K562 (cell line): ENCODE results near the gene CNKSR1. TPM values are rescaled to one million over a fixed set of nuclear protein-coding genes. Genes with fewer than 3 reads are reported as not detected.

Source experiments
- ADNP ChIP-seq: fragments of 200-800 bp; sonication (Bioruptor generic); IDR thresholded peaks from 2 replicates; pipeline ENCODE4 v1.6.1; 2016; ENCODE audit warnings: missing genetic modification characterization, missing compliant biosample characterization
- KAT7 ChIP-seq: sonication (generic); formaldehyde crosslinking; IDR thresholded peaks from 2 replicates; pipeline ENCODE4 v1.8.0; 2022; ENCODE audit warnings: missing genetic modification reagents, mild to moderate bottlenecking, borderline replicate concordance
- KDM1A ChIP-seq, 2 experiments: fragments of 450-650 bp; IDR thresholded peaks; 2 replicates each; pipeline ENCODE4 v1.6.1; 2016; ENCODE audit warnings: mild to moderate bottlenecking in 2 of 2
- KDM4B ChIP-seq, 2 experiments: fragments of 450-650 bp in 1 of 2; sonication (generic) in 1 of 2; IDR thresholded peaks; 2 replicates each; pipeline ENCODE4 v1.6.1; 2016 to 2017; ENCODE audit warnings: borderline replicate concordance in 2 of 2, antibody characterized with exemption in 1 of 2, low read depth in 1 of 2, mild to moderate bottlenecking in 1 of 2
- KLF13 ChIP-seq: fragments of 450-650 bp; IDR thresholded peaks from 2 replicates; pipeline ENCODE4 v1.6.1; 2016; ENCODE audit warnings: missing genetic modification characterization, low read depth, mild to moderate bottlenecking, missing compliant biosample characterization, moderate library complexity, borderline replicate concordance
- MBD2 ChIP-seq: sonication (generic); IDR thresholded peaks from 2 replicates; pipeline ENCODE4 v1.6.1; 2016; ENCODE audit warnings: low read depth, borderline replicate concordance
- MIER1 ChIP-seq: fragments of 450-650 bp; IDR thresholded peaks from 2 replicates; pipeline ENCODE4 v1.6.1; 2016; ENCODE audit warnings: antibody characterized with exemption, mild to moderate bottlenecking, low read depth
- MYBL2 ChIP-seq, 2 experiments: fragments of 450-650 bp in 1 of 2; sonication (generic) in 1 of 2; formaldehyde crosslinking in 1 of 2; IDR thresholded peaks; 2 replicates each; pipeline versions ENCODE4 v1.6.1 to v1.8.1; 2017 to 2022; ENCODE audit warnings: borderline replicate concordance in 1 of 2, inconsistent platforms in 1 of 2, low read depth in 1 of 2, mild to moderate bottlenecking in 1 of 2, missing genetic modification reagents in 1 of 2, moderate library complexity in 1 of 2
- NFE2L1 ChIP-seq: fragments of 450-650 bp; IDR thresholded peaks from 2 replicates; pipeline ENCODE4 v1.6.1; 2016; ENCODE audit warnings: missing genetic modification characterization, low read depth, mild to moderate bottlenecking, missing compliant biosample characterization, moderate library complexity, borderline replicate concordance
- NUFIP1 ChIP-seq: fragments of 450-650 bp; IDR thresholded peaks from 2 replicates; pipeline ENCODE4 v1.6.1; 2018; ENCODE audit not compliant: partially characterized antibody
- SAP30 ChIP-seq: fragments of 200-600 bp; sonication (generic); IDR thresholded peaks from 2 replicates; pipeline ENCODE4 v1.6.1; 2012; ENCODE audit warnings: borderline replicate concordance, low read depth, mild to moderate bottlenecking, moderate library complexity, low read length, control low read depth, inconsistent platforms; ENCODE audit not compliant: insufficient read depth, poor library complexity, severe bottlenecking
- SMARCB1 ChIP-seq: IDR thresholded peaks from 2 replicates; pipeline ENCODE4 v1.6.1; 2011; ENCODE audit warnings: improper control_type of control experiment, low read depth; ENCODE audit not compliant: insufficient read length
- SNIP1 ChIP-seq: fragments of 450-650 bp; IDR thresholded peaks from 2 replicates; pipeline ENCODE4 v1.7.1; 2017; ENCODE audit warnings: low read depth, mild to moderate bottlenecking
- SRSF1 ChIP-seq: fragments of 200-400 bp; formaldehyde crosslinking; IDR thresholded peaks from 2 replicates; pipeline ENCODE4 v1.6.1; 2017; ENCODE audit warnings: mild to moderate bottlenecking, low read depth, low read length, moderate library complexity
- TBL1XR1 ChIP-seq, 2 experiments: IDR thresholded peaks; 2 replicates each; pipeline ENCODE4 v1.6.1; 2012; ENCODE audit warnings: improper control_type of control experiment in 2 of 2, low read length in 2 of 2, mild to moderate bottlenecking in 1 of 2
- TSC22D4 ChIP-seq: fragments of 450-650 bp; IDR thresholded peaks from 2 replicates; pipeline ENCODE4 v1.6.1; 2016; ENCODE audit warnings: missing genetic modification characterization, missing biosample characterization, control low read depth
- ZNF347 ChIP-seq: fragments of 450-650 bp; formaldehyde crosslinking; IDR thresholded peaks from 2 replicates; pipeline ENCODE4 v1.4.0; 2020; ENCODE audit warnings: low read depth, mild to moderate bottlenecking, moderate library complexity
- polyA plus RNA-seq, 8 experiments: library from polyadenylated mRNA; depleted of rRNA in 4 of 8; stranded (reverse) in 5 of 8; unstranded in 3 of 8; fragments of >200 nt; fragmentation: Nextera tagmentation in 2 of 8; fragmentation: Illumina TruSeq in 1 of 8; extraction: Ambion mirVana in 2 of 8; extraction: Trizol in 1 of 8; gene quantifications; 2 replicates each; pipeline versions ENCODE4 v1.2.1 to v1.2.3, GENCODE V29; 2011 to 2014; ENCODE audit warnings: inconsistent platforms in 1 of 8, missing spikeins in 1 of 8
- total RNA-seq, 7 experiments: library from RNA; depleted of rRNA in 6 of 7; stranded (reverse); fragments of >200 nt in 6 of 7; fragmentation: Illumina TruSeq in 2 of 7; extraction: Trizol in 2 of 7; gene quantifications; 2 replicates each; pipeline versions ENCODE4 v1.2.1 to v1.2.3, GENCODE V29; 2011 to 2021; ENCODE audit warnings: low replicate concordance in 1 of 7
- TF ChIP-seq, protein P1 (sequence below): fragments of 450-650 bp; formaldehyde crosslinking; IDR thresholded peaks from 2 replicates; pipeline ENCODE4 v1.4.0; 2020; ENCODE audit warnings: mild to moderate bottlenecking, mixed read lengths
- TF ChIP-seq, protein P2 (sequence below): fragments of 250-450 bp; sonication (Bioruptor Pico); IDR thresholded peaks from 2 replicates; pipeline ENCODE4 v1.5.0; 2021
- TF ChIP-seq, protein P3 (sequence below): sonication (generic); formaldehyde crosslinking; IDR thresholded peaks from 2 replicates; pipeline ENCODE4 v1.8.1; 2022; ENCODE audit warnings: missing genetic modification reagents
- TF ChIP-seq, protein P4 (sequence below): sonication (generic); formaldehyde crosslinking; IDR thresholded peaks from 2 replicates; pipeline ENCODE4 v1.8.1; 2023; ENCODE audit warnings: mild to moderate bottlenecking, missing genetic modification reagents

Gene CNKSR1
- total and polyA plus RNA-seq, 9 of the 15 experiments (the other 6 are each of a cell fraction or from before 2014, with no cell fraction given), result 0.03 to 2.8 (median 1.1) TPM

DNA sequence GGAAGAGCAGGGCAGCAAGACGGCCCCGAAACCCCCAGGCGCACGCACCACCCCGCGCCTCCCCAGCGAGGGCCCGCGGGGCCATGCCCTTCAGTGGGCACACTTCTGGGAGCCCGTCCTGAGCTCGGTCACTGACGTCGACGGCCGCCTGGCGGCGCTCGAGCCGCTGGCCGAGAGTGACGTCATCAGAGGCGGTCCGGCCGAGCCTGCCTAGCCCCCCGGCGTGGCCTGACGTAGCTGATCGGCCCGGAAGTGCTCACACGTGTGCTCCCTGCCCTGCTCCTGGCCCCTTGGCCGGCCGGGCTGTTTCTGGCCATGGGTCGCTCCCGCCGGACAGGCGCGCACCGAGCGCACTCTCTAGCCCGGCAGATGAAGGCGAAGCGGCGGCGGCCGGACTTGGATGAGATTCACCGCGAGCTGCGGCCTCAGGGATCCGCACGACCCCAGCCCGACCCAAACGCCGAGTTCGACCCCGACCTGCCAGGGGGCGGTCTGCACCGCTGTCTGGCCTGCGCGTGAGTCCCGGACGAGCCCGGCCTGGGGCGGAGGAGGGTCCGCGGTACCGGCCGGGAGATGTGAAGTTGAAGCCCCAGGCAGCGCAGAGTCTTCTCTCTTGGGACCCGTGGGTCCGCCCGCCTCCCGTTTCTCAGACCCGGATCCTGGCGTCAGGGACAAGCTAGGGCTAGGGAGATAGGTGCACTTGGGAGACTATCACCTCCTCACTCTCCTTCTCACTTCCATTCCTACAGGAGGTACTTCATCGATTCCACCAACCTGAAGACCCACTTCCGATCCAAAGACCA is 7.4 kb upstream of the CNKSR1 start, which contains the start of gene ZNF593 (continued):
- TF ChIP-seq ZNF347 (CRISPR knock-in tag) (no peak), MIER1 (no peak), KLF13 (tag) (no peak), KDM1A (IDR thresholded peaks at IDR 0.05) (no peak), MBD2 (peak; percentile 80; the same call in 1 of the 2 replicates), KAT7 (CRISPR knock-in tag) (peak; percentile 98; the same call in 1 of the 2 replicates), NUFIP1 (no peak), SNIP1 (no peak), SRSF1 (0 out of 2 replicates have a peak, but pooled peaks have one; percentile 49), KDM4B (IDR thresholded peaks at IDR 0.05; ENCODE audit: borderline replicate concordance in 2 of 2, low read depth in 1 of 2) (peak in 1 of 2 experiments; percentile 84; a peak in 1 of 4 replicates), SAP30 (peak; percentile 99), SMARCB1 (no peak), TSC22D4 (tag) (no peak), ADNP (tag) (no peak), TBL1XR1 (IDR thresholded peaks at IDR 0.05; ENCODE audit: low read length in 2 of 2) (peak; percentile 12 to 98; a peak in 2 of 4 replicates), MYBL2 (IDR thresholded peaks at IDR 0.05; ENCODE audit: low read depth) (no peak), MYBL2 (CRISPR knock-in tag; IDR thresholded peaks at IDR 0.05; ENCODE audit: borderline replicate concordance) (no peak), NFE2L1 (tag) (no peak)
- TF ChIP-seq, protein P1, sequence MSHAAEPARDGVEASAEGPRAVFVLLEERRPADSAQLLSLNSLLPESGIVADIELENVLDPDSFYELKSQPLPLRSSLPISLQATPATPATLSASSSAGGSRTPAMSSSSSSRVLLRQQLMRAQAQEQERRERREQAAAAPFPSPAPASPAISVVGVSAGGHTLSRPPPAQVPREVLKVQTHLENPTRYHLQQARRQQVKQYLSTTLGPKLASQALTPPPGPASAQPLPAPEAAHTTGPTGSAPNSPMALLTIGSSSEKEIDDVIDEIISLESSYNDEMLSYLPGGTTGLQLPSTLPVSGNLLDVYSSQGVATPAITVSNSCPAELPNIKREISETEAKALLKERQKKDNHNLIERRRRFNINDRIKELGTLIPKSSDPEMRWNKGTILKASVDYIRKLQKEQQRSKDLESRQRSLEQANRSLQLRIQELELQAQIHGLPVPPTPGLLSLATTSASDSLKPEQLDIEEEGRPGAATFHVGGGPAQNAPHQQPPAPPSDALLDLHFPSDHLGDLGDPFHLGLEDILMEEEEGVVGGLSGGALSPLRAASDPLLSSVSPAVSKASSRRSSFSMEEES (CRISPR knock-in tag), result no peak
- TF ChIP-seq, protein P2, sequence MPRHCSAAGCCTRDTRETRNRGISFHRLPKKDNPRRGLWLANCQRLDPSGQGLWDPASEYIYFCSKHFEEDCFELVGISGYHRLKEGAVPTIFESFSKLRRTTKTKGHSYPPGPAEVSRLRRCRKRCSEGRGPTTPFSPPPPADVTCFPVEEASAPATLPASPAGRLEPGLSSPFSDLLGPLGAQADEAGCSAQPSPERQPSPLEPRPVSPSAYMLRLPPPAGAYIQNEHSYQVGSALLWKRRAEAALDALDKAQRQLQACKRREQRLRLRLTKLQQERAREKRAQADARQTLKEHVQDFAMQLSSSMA (CRISPR knock-in tag), result no peak
- TF ChIP-seq, protein P3, sequence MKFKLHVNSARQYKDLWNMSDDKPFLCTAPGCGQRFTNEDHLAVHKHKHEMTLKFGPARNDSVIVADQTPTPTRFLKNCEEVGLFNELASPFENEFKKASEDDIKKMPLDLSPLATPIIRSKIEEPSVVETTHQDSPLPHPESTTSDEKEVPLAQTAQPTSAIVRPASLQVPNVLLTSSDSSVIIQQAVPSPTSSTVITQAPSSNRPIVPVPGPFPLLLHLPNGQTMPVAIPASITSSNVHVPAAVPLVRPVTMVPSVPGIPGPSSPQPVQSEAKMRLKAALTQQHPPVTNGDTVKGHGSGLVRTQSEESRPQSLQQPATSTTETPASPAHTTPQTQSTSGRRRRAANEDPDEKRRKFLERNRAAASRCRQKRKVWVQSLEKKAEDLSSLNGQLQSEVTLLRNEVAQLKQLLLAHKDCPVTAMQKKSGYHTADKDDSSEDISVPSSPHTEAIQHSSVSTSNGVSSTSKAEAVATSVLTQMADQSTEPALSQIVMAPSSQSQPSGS (CRISPR knock-in tag), result peak; percentile 100
- TF ChIP-seq, protein P4, sequence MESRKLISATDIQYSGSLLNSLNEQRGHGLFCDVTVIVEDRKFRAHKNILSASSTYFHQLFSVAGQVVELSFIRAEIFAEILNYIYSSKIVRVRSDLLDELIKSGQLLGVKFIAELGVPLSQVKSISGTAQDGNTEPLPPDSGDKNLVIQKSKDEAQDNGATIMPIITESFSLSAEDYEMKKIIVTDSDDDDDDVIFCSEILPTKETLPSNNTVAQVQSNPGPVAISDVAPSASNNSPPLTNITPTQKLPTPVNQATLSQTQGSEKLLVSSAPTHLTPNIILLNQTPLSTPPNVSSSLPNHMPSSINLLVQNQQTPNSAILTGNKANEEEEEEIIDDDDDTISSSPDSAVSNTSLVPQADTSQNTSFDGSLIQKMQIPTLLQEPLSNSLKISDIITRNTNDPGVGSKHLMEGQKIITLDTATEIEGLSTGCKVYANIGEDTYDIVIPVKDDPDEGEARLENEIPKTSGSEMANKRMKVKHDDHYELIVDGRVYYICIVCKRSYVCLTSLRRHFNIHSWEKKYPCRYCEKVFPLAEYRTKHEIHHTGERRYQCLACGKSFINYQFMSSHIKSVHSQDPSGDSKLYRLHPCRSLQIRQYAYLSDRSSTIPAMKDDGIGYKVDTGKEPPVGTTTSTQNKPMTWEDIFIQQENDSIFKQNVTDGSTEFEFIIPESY (CRISPR knock-in tag), result peak; percentile 86
